SK-N-SH (cell line): ENCODE measurements around the gene ROBO1.

Experiments used
- CTCF ChIP-seq: fragments of 200-600 bp; sonication (generic); IDR thresholded peaks from 2 replicates; pipeline ENCODE4 v1.6.1; 2017; ENCODE audit warnings: antibody characterized with exemption, mild to moderate bottlenecking, moderate library complexity
- SMC3 ChIP-seq: IDR thresholded peaks from 2 replicates; pipeline ENCODE4 v1.6.1; 2012; ENCODE audit warnings: low read depth, low read length, improper control_type of control experiment

- TF ChIP-seq CTCF (no peak), SMC3 (no peak)
These were observed 1029.0 kb downstream of the ROBO1 start for GRCh38 chr3:78738833-78739232.
